Measurements from ENCODE around the gene VWA2. TPM values are rescaled to one million over a fixed set of nuclear protein-coding genes. Genes with fewer than 3 reads are reported as not detected.

VWA2 gene
- total RNA-seq, 4 donors from 2014 or later: 0.20 TPM; not detected in 3

DNA sequence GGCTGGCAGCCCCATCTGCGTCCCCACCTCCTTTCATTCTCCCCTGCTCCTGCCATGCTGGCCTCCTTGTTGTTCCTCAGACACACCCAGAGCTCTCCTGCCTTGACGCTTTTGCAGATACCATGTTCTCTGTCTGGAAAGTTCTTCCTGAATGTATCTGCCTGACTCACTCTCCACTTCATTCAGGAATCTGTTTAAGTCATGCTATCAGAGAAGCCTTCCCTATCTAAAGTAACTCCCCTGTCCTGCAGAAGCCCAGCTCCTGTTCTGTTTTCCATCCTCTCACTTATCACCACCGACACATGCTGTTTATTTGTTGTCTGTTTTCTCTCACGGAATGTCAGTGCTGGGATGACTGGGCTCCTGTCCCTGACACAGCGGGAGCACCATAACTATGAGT lies 83.3 kb downstream of the VWA2 start:
- no peaks in the 10 kb centered on the region for H3K9me3 ChIP-seq
- H3K4me3 ChIP-seq: no peak overlapping the region
- no peaks in the 10 kb centered on the region for H3K36me3 ChIP-seq
- in situ Hi-C loops (cut with MboI; ENCODE audit: low sequenced_read_pairs in 4 of 4): loop anchor here in 2 of 4 donors (25.0 kb wide), 4 partner anchors 240 to 815 kb away; partner anchors contain the start of gene FHIP2A (in 1 of the 2)
- H3K4me1 ChIP-seq: no peaks in the 10 kb centered on the region
- H3K27ac ChIP-seq: no peak overlapping the region
- ATAC-seq: no peak
- no peak for TF ChIP-seq CTCF (IDR thresholded peaks at IDR 0.05 in 4 of 5, conservative IDR thresholded peaks at IDR 0.05 in 1 of 5)
- TF ChIP-seq POLR2A (IDR thresholded peaks at IDR 0.05): no peak
- no peak for DNase-seq
- H3K27me3 ChIP-seq: no peaks in the 10 kb centered on the region
- intact Hi-C loops (cut with DNase I; ENCODE audit: low total_unique reads): no loop called here

DNA sequence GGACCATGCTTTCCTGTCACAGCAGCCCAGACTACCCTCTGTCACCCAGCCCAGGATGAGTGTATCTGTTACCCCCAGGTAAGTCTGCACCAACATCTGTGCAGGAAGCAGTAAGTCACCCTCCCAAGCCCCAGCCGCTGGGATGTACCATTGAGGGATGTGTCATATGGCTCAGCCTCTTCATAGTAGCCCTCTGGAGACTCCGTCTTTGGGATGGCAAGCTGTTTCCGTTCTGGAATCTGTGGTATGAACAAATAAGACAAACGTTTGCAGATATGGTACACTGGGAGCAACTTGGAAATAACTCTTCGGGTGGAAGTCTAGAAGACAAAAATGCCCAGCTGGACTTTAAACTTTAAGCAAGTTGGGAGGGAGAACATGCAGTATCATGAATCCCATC lies 84.0 kb downstream of the VWA2 start:
- no peak for TF ChIP-seq CTCF (IDR thresholded peaks at IDR 0.05 in 4 of 5, conservative IDR thresholded peaks at IDR 0.05 in 1 of 5)
- no peak for TF ChIP-seq POLR2A (IDR thresholded peaks at IDR 0.05)

GRCh38 chr10:114326795-114327194 lies 87.7 kb downstream of the VWA2 start:
- Histone ChIP-seq H3K27ac (no peak overlapping the region), H3K9me3 (no peaks in the 10 kb centered on the region), H3K27me3 (no peaks in the 10 kb centered on the region), H3K36me3 (no peaks in the 10 kb centered on the region), H3K4me3 (no peak overlapping the region), H3K4me1 (peaks cover 4 to 12% of the 10 kb centered on the region in 2 donors)
- no peak for TF ChIP-seq CTCF (IDR thresholded peaks at IDR 0.05 in 4 of 5, conservative IDR thresholded peaks at IDR 0.05 in 1 of 5)
- TF ChIP-seq POLR2A (IDR thresholded peaks at IDR 0.05): no peak
- DNase-seq (no peak), ATAC-seq (no peak)
- intact Hi-C loops (cut with DNase I; ENCODE audit: low total_unique reads) (no loop called here), in situ Hi-C loops (cut with MboI; ENCODE audit: low sequenced_read_pairs in 4 of 4) (no loop called here)

More for the DNA sequence above, 84.0 kb downstream of the VWA2 start:
- Histone ChIP-seq H3K9me3 (no peaks in the 10 kb centered on the region), H3K27me3 (no peaks in the 10 kb centered on the region), H3K4me1 (no peaks in the 10 kb centered on the region), H3K4me3 (no peak overlapping the region), H3K36me3 (no peaks in the 10 kb centered on the region), H3K27ac (no peak overlapping the region)
- in situ Hi-C loops (cut with MboI; ENCODE audit: low sequenced_read_pairs in 4 of 4): loop anchor here in 2 of 4 donors (25.0 kb wide), 4 partner anchors 239 to 814 kb away; partner anchors contain the start of gene FHIP2A (in 1 of the 2)
- DNase-seq: no peak
- intact Hi-C loops (cut with DNase I; ENCODE audit: low total_unique reads): no loop called here
- ATAC-seq: no peak

GRCh38 chr10:114327537-114328440 lies 88.7 kb downstream of the VWA2 start:
- Histone ChIP-seq H3K27ac (no peak overlapping the region), H3K36me3 (no peaks in the 10 kb centered on the region), H3K4me1 (peaks cover 5 to 12% of the 10 kb centered on the region in 2 donors), H3K9me3 (no peaks in the 10 kb centered on the region), H3K4me3 (no peak overlapping the region), H3K27me3 (no peaks in the 10 kb centered on the region)
- in situ Hi-C loops (cut with MboI; ENCODE audit: low sequenced_read_pairs in 4 of 4) (no loop called here), intact Hi-C loops (cut with DNase I; ENCODE audit: low total_unique reads) (no loop called here)
- TF ChIP-seq POLR2A (IDR thresholded peaks at IDR 0.05): no peak
- TF ChIP-seq CTCF (IDR thresholded peaks at IDR 0.05 in 4 of 5, conservative IDR thresholded peaks at IDR 0.05 in 1 of 5): no peak
- peak in 1 of 2 donors; percentile 32 for ATAC-seq
- peak in 1 of 2 donors; percentile 24 for DNase-seq
